Spinal cord (tissue), 10 donors: Measurements from ENCODE around the gene TIMM9. TPM values are rescaled to one million over a fixed set of nuclear protein-coding genes. Genes with fewer than 3 reads are reported as not detected.
"Not testable (repeated sequence)": the region's sequence is repeated elsewhere in the genome, so short reads cannot be mapped to it uniquely, and the experiment has no call there.

Source experiments
- DNase-seq, 6 donors: peaks; one replicate each; pipeline versions ENCODE4 v3.0.0 to v3.0.0-alpha.2; 2013 to 2015; ENCODE audit warnings: low spot score in 6 of 6, low read depth in 4 of 6
- H3K27ac ChIP-seq: one replicate; pipeline ENCODE4 v1.5.1; 2013; ENCODE audit warnings: low read depth, low read length, control low read depth
- H3K27me3 ChIP-seq: one replicate; pipeline ENCODE4 v1.6.1; 2013; ENCODE audit warnings: low read length; ENCODE audit not compliant: control insufficient read depth, insufficient read depth
- H3K36me3 ChIP-seq: one replicate; pipeline ENCODE4 v1.6.1; 2013; ENCODE audit warnings: low read length; ENCODE audit not compliant: control insufficient read depth, insufficient read depth
- H3K4me1 ChIP-seq: one replicate; pipeline ENCODE4 v1.6.1; 2013; ENCODE audit warnings: low read length; ENCODE audit not compliant: control insufficient read depth, insufficient read depth
- H3K4me3 ChIP-seq: one replicate; pipeline ENCODE4 v1.5.1; 2013; ENCODE audit warnings: low read depth, low read length, control low read depth
- H3K9me3 ChIP-seq: one replicate; pipeline ENCODE4 v1.6.1; 2013; ENCODE audit warnings: low read length; ENCODE audit not compliant: control insufficient read depth, insufficient read depth
- WGBS: methylation state at CpG from one replicate; pipeline ENCODE4 v1.1.5; 2013; ENCODE audit warnings: missing lambda C conversion rate; ENCODE audit not compliant: insufficient coverage; 5-methylcytosine and 5-hydroxymethylcytosine counted together
- polyA plus RNA-seq, 2 donors: library from polyadenylated mRNA; unstranded; fragments of 120-200 nt; gene quantifications; one replicate each; pipeline ENCODE4 v1.2.1, GENCODE V29; 2013; ENCODE audit not compliant: insufficient read length in 2 of 2
- small RNA-seq: library from RNA; depleted of rRNA; stranded (forward); fragments of <200 nt; gene quantifications from one replicate; pipeline ENCODE3, GENCODE V24; 2014; ENCODE audit warnings: low replicate concordance
- total RNA-seq, 2 donors: library from RNA; depleted of rRNA in 1 of 2; stranded (reverse); fragments of 120-200 nt in 1 of 2; fragments of >200 nt in 1 of 2; gene quantifications; one replicate each; pipeline versions ENCODE4 v1.2.3 to v1.2.4, GENCODE V29; 2013 to 2014
- donor health status: healthy.

TIMM9 gene
- total and polyA plus RNA-seq, 4 donors: 27.3 to 66.6 (median 46.5) TPM

- no peak overlapping the region for H3K27ac ChIP-seq
- H3K4me3 ChIP-seq: no peak overlapping the region
- no peaks in the 10 kb centered on the region for H3K9me3 ChIP-seq
- no peaks in the 10 kb centered on the region for H3K4me1 ChIP-seq
- no CpG with 5 or more reads among the region's 3 CpGs for WGBS
- H3K36me3 ChIP-seq: peaks cover 19% of the 10 kb centered on the region
- no peaks in the 10 kb centered on the region for H3K27me3 ChIP-seq
- peak in 1 of 6 donors; percentile 3 for DNase-seq
These were observed 60.0 kb downstream of the TIMM9 start for GRCh38 chr14:58367296-58367695.

DNA sequence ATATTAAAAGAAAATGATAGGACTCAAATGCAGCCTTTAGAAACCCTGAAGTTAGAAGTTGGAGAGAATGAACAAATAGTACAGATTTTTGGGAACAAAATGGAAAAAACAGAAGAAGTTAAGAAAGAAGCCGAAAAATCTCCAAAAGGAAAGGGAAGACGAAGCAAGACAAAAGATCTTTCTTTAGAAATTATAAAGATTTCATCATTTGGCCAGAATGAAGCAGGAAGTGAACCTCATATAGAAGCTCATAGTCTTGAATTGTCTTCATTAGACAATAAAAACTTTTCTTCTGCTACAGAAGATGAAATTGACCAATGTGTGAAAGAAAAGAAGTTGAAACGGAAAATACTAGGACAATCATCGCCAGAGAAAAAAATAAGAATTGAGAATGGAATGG lies 63.0 kb downstream of the TIMM9 start:
- no peak overlapping the region for H3K27ac ChIP-seq
- no peak for DNase-seq
- no peak overlapping the region for H3K4me3 ChIP-seq
- 95% methylated on average over 2 of the region's 4 CpGs for WGBS
- no peaks in the 10 kb centered on the region for H3K9me3 ChIP-seq
- no peaks in the 10 kb centered on the region for H3K4me1 ChIP-seq
- no peaks in the 10 kb centered on the region for H3K27me3 ChIP-seq
- H3K36me3 ChIP-seq: peaks cover 21% of the 10 kb centered on the region

DNA sequence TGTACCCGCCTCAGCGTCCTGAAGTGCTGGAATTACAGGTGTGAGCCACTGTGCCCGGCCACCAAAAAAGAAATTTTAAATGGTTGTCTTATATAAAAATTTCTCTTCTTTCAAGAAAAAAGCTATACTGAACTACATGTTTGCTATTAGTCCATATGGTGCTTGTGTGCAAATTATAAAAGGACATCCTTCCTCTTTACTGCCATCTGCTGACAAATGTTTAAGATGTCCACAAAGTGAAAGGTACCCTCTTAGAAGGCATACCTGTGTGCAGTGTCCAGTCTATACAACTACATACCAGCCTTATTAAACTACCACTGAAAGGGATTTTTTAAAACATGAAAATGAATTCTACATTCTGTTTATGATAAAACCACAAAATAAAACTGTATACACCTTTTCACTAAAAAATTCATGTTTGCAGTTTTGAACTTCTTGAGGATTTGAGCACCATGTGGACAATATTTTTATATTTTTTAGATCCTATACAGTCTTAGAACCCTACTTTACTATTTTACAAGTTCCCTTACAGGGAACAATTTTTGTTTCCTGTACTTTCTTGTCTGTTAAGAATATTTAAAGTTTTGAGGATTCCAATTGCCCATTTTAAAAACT lies 64.4 kb downstream of the TIMM9 start:
- no peaks in the 10 kb centered on the region for H3K27me3 ChIP-seq
- DNase-seq: peak in 4 of 6 donors; percentile 7 to 76 (median 25)
- H3K36me3 ChIP-seq: peaks cover 27% of the 10 kb centered on the region
- WGBS: no CpG with 5 or more reads among the region's 3 CpGs
- H3K9me3 ChIP-seq: no peaks in the 10 kb centered on the region
- H3K4me1 ChIP-seq: no peaks in the 10 kb centered on the region
- H3K4me3 ChIP-seq: no peak overlapping the region
- no peak overlapping the region for H3K27ac ChIP-seq

GRCh38 chr14:58362272-58362671 lies 65.1 kb downstream of the TIMM9 start:
- 83% methylated on average over 1 of the region's 1 CpG for WGBS
- not testable (repeated sequence) for H3K9me3 ChIP-seq, H3K27me3 ChIP-seq, H3K27ac ChIP-seq, DNase-seq, H3K4me1 ChIP-seq, H3K4me3 ChIP-seq
- peaks cover 29% of the 10 kb centered on the region for H3K36me3 ChIP-seq

Small RNA genes lying within 50 kb of the gene (small RNA-seq; reads per million reads assigned to genes)
- not detected for gene HSBP1P1
- gene RF00019: not detected

Other genes with a start within 250 kb of the TIMM9 start
- 100 to 1,000 TPM in 1 of 2 donors, 10 to 100 TPM in 1; 98.0 to 136 TPM for gene ACTR10, start 227.4 kb downstream of the TIMM9 start, total RNA-seq
- gene ACTR10, start 227.4 kb downstream of the TIMM9 start, polyA plus RNA-seq: 100 to 1,000 TPM; 137 to 148 TPM
- gene PSMA3, start 182.7 kb downstream of the TIMM9 start, total RNA-seq: 10 to 100 TPM; 59.2 to 63.5 TPM
- gene PSMA3, start 182.7 kb downstream of the TIMM9 start, polyA plus RNA-seq: 100 to 1,000 TPM; 110 to 133 TPM
- 10 to 100 TPM; 31.0 to 38.1 TPM for gene ARID4A, start 129.0 kb downstream of the TIMM9 start, total RNA-seq
- 10 to 100 TPM; 25.0 to 31.3 TPM for gene ARID4A, start 129.0 kb downstream of the TIMM9 start, polyA plus RNA-seq
- gene TOMM20L, start 31.6 kb downstream of the TIMM9 start, total RNA-seq: not detected
- gene TOMM20L, start 31.6 kb downstream of the TIMM9 start, polyA plus RNA-seq: 1 to 10 TPM in 1 of 2 donors, under 1 TPM in 1; 0.90 to 1.3 TPM
- gene KIAA0586, start 188 bp upstream of the TIMM9 start, total RNA-seq: 10 to 100 TPM; 22.7 to 23.5 TPM
- 10 to 100 TPM; 17.1 to 17.8 TPM for gene KIAA0586, start 188 bp upstream of the TIMM9 start, polyA plus RNA-seq
- gene DACT1, start 210.4 kb upstream of the TIMM9 start, total RNA-seq: 10 to 100 TPM; 24.0 to 42.6 TPM
- 10 to 100 TPM; 21.8 to 25.8 TPM for gene DACT1, start 210.4 kb upstream of the TIMM9 start, polyA plus RNA-seq